RPMI8226 (cell line): ENCODE data around the gene ARL15.

ENCODE experiments used
- DNase-seq: peaks from one replicate; pipeline ENCODE4 v3.0.0-alpha.2; 2015

Gene ARL15

GRCh38 chr5:54146390-54146789, 164.0 kb downstream of the ARL15 start:
- no peak for DNase-seq

GRCh38 chr5:54140247-54140840, 170.0 kb downstream of the ARL15 start:
- DNase-seq, result no peak

GRCh38 chr5:54136516-54137440, 173.6 kb downstream of the ARL15 start:
- DNase-seq, result no peak

GRCh38 chr5:54135042-54135441, 175.3 kb downstream of the ARL15 start:
- no peak for DNase-seq

- no peak for DNase-seq
Observed at GRCh38 chr5:54133917-54134316, 176.5 kb downstream of the ARL15 start.

GRCh38 chr5:54120473-54120872, 189.9 kb downstream of the ARL15 start:
- DNase-seq, result no peak

- DNase-seq, result no peak
Observed at GRCh38 chr5:54117957-54118356, 192.4 kb downstream of the ARL15 start.

GRCh38 chr5:54115735-54116403, 194.5 kb downstream of the ARL15 start:
- DNase-seq, result no peak

- DNase-seq, result no peak
Observed at GRCh38 chr5:54113060-54113459, 197.3 kb downstream of the ARL15 start.

GRCh38 chr5:54109626-54110330, 200.6 kb downstream of the ARL15 start:
- no peak for DNase-seq

- DNase-seq, result no peak
Observed at GRCh38 chr5:54108136-54108535, 202.2 kb downstream of the ARL15 start.

- DNase-seq, result no peak
Observed at GRCh38 chr5:54103871-54104270, 206.5 kb downstream of the ARL15 start.

GRCh38 chr5:54098267-54098666, 212.1 kb downstream of the ARL15 start:
- DNase-seq, result no peak

GRCh38 chr5:54095969-54096368, 214.4 kb downstream of the ARL15 start:
- no peak for DNase-seq

- no peak for DNase-seq
Observed at GRCh38 chr5:54094706-54095105, 215.7 kb downstream of the ARL15 start.

GRCh38 chr5:54093861-54094260, 216.5 kb downstream of the ARL15 start:
- no peak for DNase-seq

GRCh38 chr5:54093081-54093492, 217.3 kb downstream of the ARL15 start:
- peak; percentile 7 for DNase-seq

- DNase-seq, result no peak
Observed at GRCh38 chr5:54091307-54092130, 218.9 kb downstream of the ARL15 start.

- no peak for DNase-seq
Observed at GRCh38 chr5:54090495-54091120, 219.8 kb downstream of the ARL15 start.

GRCh38 chr5:54088081-54088480, 222.3 kb downstream of the ARL15 start:
- no peak for DNase-seq

- DNase-seq, result no peak
Observed at GRCh38 chr5:54087436-54087835, 222.9 kb downstream of the ARL15 start.

- no peak for DNase-seq
Observed at GRCh38 chr5:54086191-54086590, 224.2 kb downstream of the ARL15 start.
